ENCODE data around the gene RND3.

GRCh38 chr2:150469706-150470274 lies 17.7 kb downstream of the RND3 start:
- TF ChIP-seq CTCF (IDR thresholded peaks at IDR 0.05; ENCODE audit: low read depth, low read length) (no peak), POLR2A (IDR thresholded peaks at IDR 0.05; ENCODE audit: extremely low read depth, insufficient read length) (no peak)
